Loucy (cell line): ENCODE results near the gene CPAMD8.
"Not testable (repeated sequence)": the region's sequence is repeated elsewhere in the genome, so short reads cannot be mapped to it uniquely, and the experiment has no call there.

Experiments
- H2AFZ ChIP-seq: fragments of 200-600 bp; sonication (generic); 2 replicates; pipeline ENCODE4 v1.6.0; 2016; ENCODE audit warnings: antibody characterized with exemption, mild to moderate bottlenecking, low read length, moderate library complexity
- H3F3A ChIP-seq: fragments of 200-600 bp; 2 replicates; pipeline ENCODE4 v1.6.0; 2016; ENCODE audit warnings: antibody characterized with exemption, low read depth, mild to moderate bottlenecking
- H3K27me3 ChIP-seq: fragments of 200-600 bp; sonication (generic); 2 replicates; pipeline ENCODE4 v1.6.1; 2014; ENCODE audit warnings: low read length, mild to moderate bottlenecking; ENCODE audit not compliant: insufficient read depth, poor library complexity, severe bottlenecking
- H3K36me3 ChIP-seq: fragments of 200-600 bp; sonication (generic); 2 replicates; pipeline ENCODE4 v1.6.1; 2016; ENCODE audit warnings: low read length; ENCODE audit not compliant: insufficient read depth
- H3K4me1 ChIP-seq: fragments of 200-600 bp; sonication (generic); 2 replicates; pipeline ENCODE4 v1.5.1; 2014; ENCODE audit warnings: low read length, mild to moderate bottlenecking; ENCODE audit not compliant: insufficient read depth, poor library complexity, severe bottlenecking
- H3K4me2 ChIP-seq: fragments of 200-600 bp; sonication (generic); 2 replicates; pipeline ENCODE4 v1.6.0; 2014; ENCODE audit warnings: antibody characterized with exemption, low read length, low read depth, mild to moderate bottlenecking; ENCODE audit not compliant: poor library complexity, severe bottlenecking
- H3K4me3 ChIP-seq: fragments of 200-600 bp; sonication (generic); 2 replicates; pipeline ENCODE4 v1.5.1; 2014; ENCODE audit warnings: low read length, mild to moderate bottlenecking, mixed read lengths; ENCODE audit not compliant: poor library complexity, severe bottlenecking
- H3K79me2 ChIP-seq: fragments of 200-600 bp; sonication (generic); 2 replicates; pipeline ENCODE4 v1.6.1; 2014; ENCODE audit warnings: low read length; ENCODE audit not compliant: insufficient read depth
- H3K9ac ChIP-seq: fragments of 200-600 bp; sonication (generic); 2 replicates; pipeline ENCODE4 v1.6.0; 2014; ENCODE audit warnings: mild to moderate bottlenecking, low read depth, low read length, moderate library complexity; ENCODE audit not compliant: poor library complexity, severe bottlenecking
- H3K9me2 ChIP-seq: fragments of 200-600 bp; sonication (generic); replicated peaks from 2 replicates; pipeline ENCODE4 v1.6.1; 2016; ENCODE audit warnings: low read depth, low read length, mixed read lengths
- H3K9me3 ChIP-seq: fragments of 200-600 bp; sonication (generic); 2 replicates; pipeline ENCODE4 v1.6.1; 2014; ENCODE audit warnings: mild to moderate bottlenecking, antibody characterized with exemption, low read length, low read depth; ENCODE audit not compliant: insufficient read depth
- H4K20me1 ChIP-seq: fragments of 200-600 bp; sonication (generic); 2 replicates; pipeline ENCODE4 v1.6.0; 2014; ENCODE audit warnings: antibody characterized with exemption, low read length, mild to moderate bottlenecking; ENCODE audit not compliant: insufficient read depth, poor library complexity, severe bottlenecking
- EZH2phosphoT487 ChIP-seq: fragments of 200-600 bp; IDR thresholded peaks from 2 replicates; pipeline ENCODE4 v1.6.1; 2018; ENCODE audit warnings: antibody characterized with exemption, mild to moderate bottlenecking, moderate library complexity, borderline replicate concordance
- TF ChIP-seq, protein P1 (sequence below): fragments of 200-600 bp; sonication (generic); conservative IDR thresholded peaks from 2 replicates; pipeline ENCODE4 v1.5.1; 2014; ENCODE audit warnings: mild to moderate bottlenecking, antibody characterized with exemption, low read length

CPAMD8 gene

DNA sequence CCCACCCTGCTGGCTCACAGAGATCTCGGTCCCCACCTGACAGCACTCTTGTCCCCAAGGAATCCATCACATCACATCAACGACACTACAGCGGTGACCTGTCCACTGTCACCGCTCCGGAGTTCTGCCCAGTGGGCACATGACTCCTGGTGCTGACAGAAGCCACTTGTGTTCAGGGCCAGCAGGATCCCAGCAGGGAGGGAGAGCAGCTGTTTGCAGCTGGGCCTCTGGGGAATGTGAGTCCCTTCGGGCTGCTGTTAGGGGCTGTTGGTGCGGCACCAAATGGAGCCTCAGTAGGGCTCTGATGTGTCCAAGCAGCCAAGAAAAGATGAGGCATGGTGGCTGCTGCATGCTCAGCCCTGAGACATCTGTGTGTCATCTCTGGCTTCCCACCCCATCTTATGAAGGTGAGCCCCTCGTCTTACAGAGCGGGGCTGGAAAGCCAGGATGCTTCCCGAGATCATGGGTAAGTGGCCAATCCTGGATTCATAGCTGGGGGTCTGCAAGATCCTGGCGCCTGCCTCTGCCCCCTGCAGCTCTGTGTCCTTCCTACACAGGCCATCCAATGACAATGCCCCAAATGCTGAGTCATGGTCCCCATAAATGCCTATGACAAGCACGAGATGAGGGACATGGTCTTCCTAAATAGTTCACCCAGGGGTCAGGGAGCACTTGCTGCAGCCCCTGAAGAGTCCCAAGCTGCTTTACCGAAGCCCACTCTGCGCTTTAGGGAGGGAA, 81.8 kb downstream of the CPAMD8 start:
- Histone ChIP-seq H3K9me3 (no peaks in the 10 kb centered on the region; the same call in 1 of the 2 replicates), H3K4me1 (no peaks in the 10 kb centered on the region), H3K9me2 (no peaks in the 10 kb centered on the region), H3K9ac (no peak overlapping the region), H3K79me2 (no peaks in the 10 kb centered on the region), H3K36me3 (no peaks in the 10 kb centered on the region), H3K4me2 (no peak overlapping the region), H3K27me3 (no peaks in the 10 kb centered on the region), H4K20me1 (no peaks in the 10 kb centered on the region), H2AFZ (no peak overlapping the region), H3K4me3 (no peak overlapping the region), H3F3A (no peaks in the 10 kb centered on the region)
- no peak for TF ChIP-seq EZH2phosphoT487
- TF ChIP-seq, protein P1, sequence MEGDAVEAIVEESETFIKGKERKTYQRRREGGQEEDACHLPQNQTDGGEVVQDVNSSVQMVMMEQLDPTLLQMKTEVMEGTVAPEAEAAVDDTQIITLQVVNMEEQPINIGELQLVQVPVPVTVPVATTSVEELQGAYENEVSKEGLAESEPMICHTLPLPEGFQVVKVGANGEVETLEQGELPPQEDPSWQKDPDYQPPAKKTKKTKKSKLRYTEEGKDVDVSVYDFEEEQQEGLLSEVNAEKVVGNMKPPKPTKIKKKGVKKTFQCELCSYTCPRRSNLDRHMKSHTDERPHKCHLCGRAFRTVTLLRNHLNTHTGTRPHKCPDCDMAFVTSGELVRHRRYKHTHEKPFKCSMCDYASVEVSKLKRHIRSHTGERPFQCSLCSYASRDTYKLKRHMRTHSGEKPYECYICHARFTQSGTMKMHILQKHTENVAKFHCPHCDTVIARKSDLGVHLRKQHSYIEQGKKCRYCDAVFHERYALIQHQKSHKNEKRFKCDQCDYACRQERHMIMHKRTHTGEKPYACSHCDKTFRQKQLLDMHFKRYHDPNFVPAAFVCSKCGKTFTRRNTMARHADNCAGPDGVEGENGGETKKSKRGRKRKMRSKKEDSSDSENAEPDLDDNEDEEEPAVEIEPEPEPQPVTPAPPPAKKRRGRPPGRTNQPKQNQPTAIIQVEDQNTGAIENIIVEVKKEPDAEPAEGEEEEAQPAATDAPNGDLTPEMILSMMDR = no peak

DNA sequence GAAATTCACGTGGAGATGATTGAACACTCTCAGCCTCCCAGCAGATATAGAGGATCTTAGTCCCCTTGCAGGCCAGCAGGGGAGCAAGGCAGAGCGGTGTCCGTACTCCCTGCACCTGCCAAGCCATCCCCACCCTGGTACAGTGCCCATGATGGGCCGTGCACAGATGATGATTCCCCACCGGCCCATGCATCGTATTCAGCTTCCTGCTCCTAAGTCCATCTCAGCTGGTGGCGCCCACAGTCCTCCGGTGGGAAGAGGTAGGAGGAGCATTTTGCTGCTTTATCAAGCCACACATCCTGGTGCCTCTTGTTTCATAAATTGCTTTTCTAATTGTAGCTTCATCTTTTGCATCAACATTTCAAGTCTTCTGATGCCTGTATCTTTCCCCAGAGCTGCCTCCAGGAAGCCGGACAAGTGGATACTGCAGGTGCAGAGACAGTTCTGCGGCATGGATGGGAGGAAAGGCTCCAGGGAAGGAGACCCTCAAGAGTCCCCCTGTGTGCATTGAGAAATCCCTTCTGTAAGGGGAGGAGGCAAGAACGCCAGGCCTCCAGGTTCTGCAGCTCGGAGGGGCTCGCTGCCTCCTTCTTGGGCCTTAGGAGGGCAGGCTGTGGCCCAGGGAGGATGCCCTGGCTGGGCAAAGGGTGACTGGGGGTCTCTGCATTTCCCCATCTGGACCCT, 82.5 kb downstream of the CPAMD8 start:
- no peaks in the 10 kb centered on the region for H3K9me2 ChIP-seq
- no peak overlapping the region for H3K9ac ChIP-seq
- H3K79me2 ChIP-seq = no peaks in the 10 kb centered on the region
- H3K27me3 ChIP-seq = no peaks in the 10 kb centered on the region
- H3K36me3 ChIP-seq = no peaks in the 10 kb centered on the region
- TF ChIP-seq, protein P1 = no peak
- H2AFZ ChIP-seq = no peak overlapping the region
- no peak overlapping the region for H3K4me3 ChIP-seq
- H3K4me1 ChIP-seq = no peaks in the 10 kb centered on the region
- H3F3A ChIP-seq = no peaks in the 10 kb centered on the region
- H3K9me3 ChIP-seq = no peaks in the 10 kb centered on the region; the same call in 1 of the 2 replicates
- H3K4me2 ChIP-seq = no peak overlapping the region
- H4K20me1 ChIP-seq = no peaks in the 10 kb centered on the region

DNA sequence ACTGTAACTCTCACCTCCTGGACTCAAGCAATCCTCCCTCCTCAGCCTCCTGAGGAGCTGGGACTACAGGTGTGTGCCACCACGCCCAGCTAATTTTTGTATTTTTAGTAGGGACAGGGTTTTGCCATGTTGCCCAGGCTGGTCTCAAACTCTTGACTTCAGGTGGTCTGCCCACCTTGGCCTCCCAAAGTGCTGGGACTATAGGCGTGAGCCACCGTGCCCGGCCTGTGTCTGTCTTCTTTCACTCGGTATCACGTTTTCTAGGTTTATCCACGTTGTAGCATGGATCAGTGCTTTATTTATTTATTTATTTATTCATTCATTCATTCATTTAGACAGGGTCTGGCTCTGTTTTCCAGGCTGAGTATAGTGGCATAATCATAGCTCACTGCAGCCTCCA, 83.5 kb downstream of the CPAMD8 start:
- not testable (repeated sequence) for H3K4me1 ChIP-seq, H3K9me2 ChIP-seq, H4K20me1 ChIP-seq

More for the DNA sequence above, 83.5 kb downstream of the CPAMD8 start:
- not testable (repeated sequence) for H3K9me3 ChIP-seq, H3K9ac ChIP-seq, H3K36me3 ChIP-seq, H3K27me3 ChIP-seq, H3K79me2 ChIP-seq, H2AFZ ChIP-seq, H3K4me2 ChIP-seq, H3F3A ChIP-seq, H3K4me3 ChIP-seq
